Epithelial cell of proximal tubule (primary cell): ENCODE data around the gene EML6. TPM values are rescaled to one million over a fixed set of nuclear protein-coding genes. Genes with fewer than 3 reads are reported as not detected.

Source experiments
- DNase-seq: peaks from one replicate; pipeline ENCODE4 v3.0.0-alpha.2; 2011; ENCODE audit warnings: low read depth
- H3K4me3 ChIP-seq: 2 replicates; pipeline ENCODE4 v1.5.1; 2011; ENCODE audit warnings: low read depth, mild to moderate bottlenecking, low read length
- CTCF ChIP-seq: conservative IDR thresholded peaks from 2 replicates; pipeline ENCODE4 v1.5.1; 2012; ENCODE audit warnings: low read depth, mild to moderate bottlenecking, low read length
- total RNA-seq: library from RNA; depleted of rRNA; stranded (reverse); fragments of >200 nt; gene quantifications from 2 replicates; pipeline ENCODE4 v1.2.3, GENCODE V29; 2015

The EML6 gene
- total RNA-seq, 1 donor from 2014 or later = 3.7 TPM

- no peak for TF ChIP-seq CTCF
- no peak overlapping the region for H3K4me3 ChIP-seq
- no peak for DNase-seq
Observed at GRCh38 chr2:54947136-54947535, 223.7 kb downstream of the EML6 start.

GRCh38 chr2:54947646-54948045 lies 224.2 kb downstream of the EML6 start:
- TF ChIP-seq CTCF = no peak
- H3K4me3 ChIP-seq = no peak overlapping the region
- DNase-seq = no peak

GRCh38 chr2:54948120-54948519 lies 224.7 kb downstream of the EML6 start:
- H3K4me3 ChIP-seq = no peak overlapping the region
- TF ChIP-seq CTCF = no peak
- no peak for DNase-seq

- DNase-seq = peak; percentile 6
- TF ChIP-seq CTCF = no peak
- H3K4me3 ChIP-seq = no peak overlapping the region
Observed at GRCh38 chr2:54949431-54949830, 226.0 kb downstream of the EML6 start.

- no peak for DNase-seq
- no peak overlapping the region for H3K4me3 ChIP-seq
- no peak for TF ChIP-seq CTCF
Observed at GRCh38 chr2:54950811-54951210, 227.3 kb downstream of the EML6 start.

- no peak for TF ChIP-seq CTCF
- H3K4me3 ChIP-seq = no peak overlapping the region
- DNase-seq = no peak
Observed at GRCh38 chr2:54952425-54952824, 229.0 kb downstream of the EML6 start.

GRCh38 chr2:54952978-54953456 lies 229.6 kb downstream of the EML6 start:
- no peak for DNase-seq
- TF ChIP-seq CTCF = no peak
- no peak overlapping the region for H3K4me3 ChIP-seq
